ENCODE data around the gene DSTYK. TPM values are rescaled to one million over a fixed set of nuclear protein-coding genes. Genes with fewer than 3 reads are reported as not detected.

Gene DSTYK
- total RNA-seq, result 6.8 and 7.2 TPM in 2 replicates

GRCh38 chr1:205211169-205211838 lies at the start of gene DSTYK:
Gene DSTYK, minus strand, starts transcription at chr1:205211702. Its CDS starts 167 bp downstream, at chr1:205211535.

DNA sequence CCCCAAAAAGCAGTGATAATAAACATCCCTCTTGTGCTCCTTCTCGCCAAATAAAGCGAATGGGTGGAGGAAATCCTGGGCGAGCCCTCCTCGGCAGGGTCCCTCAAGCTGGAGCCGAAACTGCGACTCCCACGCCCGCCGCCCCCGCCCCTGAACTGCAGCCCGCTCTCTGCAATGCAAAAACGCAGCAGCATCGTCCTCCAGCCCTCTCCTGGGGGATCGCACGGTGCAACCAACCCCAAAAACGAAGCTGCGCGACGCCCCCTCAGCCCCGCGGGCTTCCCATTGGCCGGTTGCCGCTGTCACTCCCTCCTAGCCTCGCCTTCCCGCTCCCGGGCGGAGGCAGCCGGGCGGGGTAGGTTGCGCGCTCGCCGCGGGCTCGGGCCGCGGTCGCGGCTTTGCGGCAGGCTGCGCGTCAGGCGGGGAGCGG lies 16.1 kb upstream of the DSTYK start, which contains the start of gene TMCC2:
TSS of gene TMCC2 (plus strand) at position 363 of the 430 bp plus-strand sequence. CDS start 619 bp downstream, outside the sequence.

DNA sequence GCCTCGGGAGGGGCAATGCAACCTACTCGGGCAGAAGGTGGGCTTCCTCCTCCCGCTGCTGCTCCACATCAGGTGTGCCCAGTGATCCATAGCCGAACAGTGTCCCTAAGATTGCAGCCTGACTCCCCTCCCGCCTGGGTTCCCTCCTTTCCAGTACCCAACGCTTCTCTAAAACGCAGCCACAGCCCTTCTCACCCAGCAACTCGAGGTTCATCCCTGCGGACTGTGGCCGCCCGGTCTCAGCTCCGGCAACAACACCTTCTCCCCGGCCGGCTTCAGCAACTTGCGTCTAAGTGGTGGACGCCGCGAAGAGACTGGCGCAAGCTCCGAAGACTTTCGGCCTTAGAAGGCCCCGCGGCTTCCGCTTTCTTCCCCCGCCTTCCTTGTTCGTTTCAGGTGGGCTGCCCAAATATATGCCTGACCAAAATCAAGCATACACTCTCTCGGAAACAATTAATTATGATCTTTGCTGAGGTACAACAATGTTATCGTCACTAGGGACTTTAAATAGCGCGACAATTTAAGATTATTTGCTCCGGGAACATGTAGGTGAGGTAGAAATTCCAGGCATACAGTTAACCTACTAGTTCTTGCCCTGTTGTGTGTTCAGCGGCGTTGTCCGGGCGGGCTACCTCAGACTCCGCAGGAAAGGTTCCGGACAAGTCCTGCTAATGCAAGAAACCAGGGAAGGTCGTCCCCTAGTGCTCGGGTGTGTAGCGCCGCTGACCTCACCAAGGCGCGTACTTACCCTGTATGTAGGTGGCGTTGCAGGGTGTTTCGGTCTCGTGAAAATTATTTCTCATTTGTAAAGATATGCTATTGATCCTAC lies 89.6 kb downstream of the DSTYK start, which contains the start of gene RBBP5:
TSS of gene RBBP5 (minus strand) at position 319 of the 829 bp plus-strand sequence. CDS start at position 214, 105 bp downstream.

Other genes starting within 250 kb of the DSTYK start
- gene CNTN2, start 168.5 kb downstream of the DSTYK start, total RNA-seq, result not detected in 2 replicates
- 0.67 and 1.0 TPM in 2 replicates for gene TMEM81, start 127.2 kb downstream of the DSTYK start, total RNA-seq
- gene RBBP5, start 89.7 kb downstream of the DSTYK start, total RNA-seq, result 9.5 and 11.6 TPM in 2 replicates
- gene TMCC2, start 16.2 kb upstream of the DSTYK start, total RNA-seq, result 2.4 and 3.4 TPM in 2 replicates
- 6.1 and 6.7 TPM in 2 replicates for gene NUAK2, start 110.0 kb upstream of the DSTYK start, total RNA-seq
- gene KLHDC8A, start 145.2 kb upstream of the DSTYK start, total RNA-seq, result not detected in 2 replicates
- not detected in 2 replicates for gene LEMD1, start 210.4 kb upstream of the DSTYK start, total RNA-seq
- gene BLACAT1, start 244.3 kb upstream of the DSTYK start, total RNA-seq, result under 0.01 TPM in 1 of 2 replicates, not detected in the other

All from bronchus fibroblast of lung (primary cell).